Activated CD4-positive, CD25-positive, alpha-beta regulatory T cell treated with anti-CD3 and anti-CD28 coated beads, Interleukin-2, amount 50 U/mL, for 72 hours (primary cell): ENCODE data around the gene PEX14.

Experiments
- DNase-seq: peaks from one replicate; pipeline ENCODE4 v3.0.0; 2021

The PEX14 gene

GRCh38 chr1:10520952-10521351 lies 46.2 kb downstream of the PEX14 start:
- no peak for DNase-seq

GRCh38 chr1:10521537-10522157 lies 46.9 kb downstream of the PEX14 start:
- DNase-seq, result no peak

- no peak for DNase-seq
These were observed 47.6 kb downstream of the PEX14 start for GRCh38 chr1:10522322-10522860.

GRCh38 chr1:10525208-10525607 lies 50.5 kb downstream of the PEX14 start:
- DNase-seq, result no peak

- no peak for DNase-seq
These were observed 53.6 kb downstream of the PEX14 start for GRCh38 chr1:10528066-10529014.

GRCh38 chr1:10529091-10529490 lies 54.3 kb downstream of the PEX14 start:
- no peak for DNase-seq

- no peak for DNase-seq
These were observed 55.0 kb downstream of the PEX14 start for GRCh38 chr1:10529765-10530164.

- no peak for DNase-seq
These were observed 55.6 kb downstream of the PEX14 start for GRCh38 chr1:10530281-10530740.

GRCh38 chr1:10530756-10531495 lies 56.2 kb downstream of the PEX14 start:
- no peak for DNase-seq

GRCh38 chr1:10532362-10532761 lies 57.6 kb downstream of the PEX14 start:
- DNase-seq, result no peak

- DNase-seq, result no peak
These were observed 59.8 kb downstream of the PEX14 start for GRCh38 chr1:10534519-10534918.

GRCh38 chr1:10536133-10536770 lies 61.5 kb downstream of the PEX14 start:
- no peak for DNase-seq

GRCh38 chr1:10537082-10537766 lies 62.5 kb downstream of the PEX14 start:
- DNase-seq, result no peak

GRCh38 chr1:10538646-10539355 lies 64.1 kb downstream of the PEX14 start:
- no peak for DNase-seq

GRCh38 chr1:10539411-10540043 lies 64.8 kb downstream of the PEX14 start:
- DNase-seq, result no peak

- no peak for DNase-seq
These were observed 65.7 kb downstream of the PEX14 start for GRCh38 chr1:10540277-10541005.

- DNase-seq, result no peak
These were observed 66.5 kb downstream of the PEX14 start for GRCh38 chr1:10541286-10541685.

GRCh38 chr1:10544239-10544638 lies 69.5 kb downstream of the PEX14 start:
- no peak for DNase-seq

- no peak for DNase-seq
These were observed 72.1 kb downstream of the PEX14 start for GRCh38 chr1:10546896-10547295.
